ENCODE measurements around the gene SREK1.
"Not testable (repeated sequence)": the region's sequence is repeated elsewhere in the genome, so short reads cannot be mapped to it uniquely, and the experiment has no call there.

The SREK1 gene, protein sequence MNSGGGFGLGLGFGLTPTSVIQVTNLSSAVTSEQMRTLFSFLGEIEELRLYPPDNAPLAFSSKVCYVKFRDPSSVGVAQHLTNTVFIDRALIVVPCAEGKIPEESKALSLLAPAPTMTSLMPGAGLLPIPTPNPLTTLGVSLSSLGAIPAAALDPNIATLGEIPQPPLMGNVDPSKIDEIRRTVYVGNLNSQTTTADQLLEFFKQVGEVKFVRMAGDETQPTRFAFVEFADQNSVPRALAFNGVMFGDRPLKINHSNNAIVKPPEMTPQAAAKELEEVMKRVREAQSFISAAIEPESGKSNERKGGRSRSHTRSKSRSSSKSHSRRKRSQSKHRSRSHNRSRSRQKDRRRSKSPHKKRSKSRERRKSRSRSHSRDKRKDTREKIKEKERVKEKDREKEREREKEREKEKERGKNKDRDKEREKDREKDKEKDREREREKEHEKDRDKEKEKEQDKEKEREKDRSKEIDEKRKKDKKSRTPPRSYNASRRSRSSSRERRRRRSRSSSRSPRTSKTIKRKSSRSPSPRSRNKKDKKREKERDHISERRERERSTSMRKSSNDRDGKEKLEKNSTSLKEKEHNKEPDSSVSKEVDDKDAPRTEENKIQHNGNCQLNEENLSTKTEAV

DNA sequence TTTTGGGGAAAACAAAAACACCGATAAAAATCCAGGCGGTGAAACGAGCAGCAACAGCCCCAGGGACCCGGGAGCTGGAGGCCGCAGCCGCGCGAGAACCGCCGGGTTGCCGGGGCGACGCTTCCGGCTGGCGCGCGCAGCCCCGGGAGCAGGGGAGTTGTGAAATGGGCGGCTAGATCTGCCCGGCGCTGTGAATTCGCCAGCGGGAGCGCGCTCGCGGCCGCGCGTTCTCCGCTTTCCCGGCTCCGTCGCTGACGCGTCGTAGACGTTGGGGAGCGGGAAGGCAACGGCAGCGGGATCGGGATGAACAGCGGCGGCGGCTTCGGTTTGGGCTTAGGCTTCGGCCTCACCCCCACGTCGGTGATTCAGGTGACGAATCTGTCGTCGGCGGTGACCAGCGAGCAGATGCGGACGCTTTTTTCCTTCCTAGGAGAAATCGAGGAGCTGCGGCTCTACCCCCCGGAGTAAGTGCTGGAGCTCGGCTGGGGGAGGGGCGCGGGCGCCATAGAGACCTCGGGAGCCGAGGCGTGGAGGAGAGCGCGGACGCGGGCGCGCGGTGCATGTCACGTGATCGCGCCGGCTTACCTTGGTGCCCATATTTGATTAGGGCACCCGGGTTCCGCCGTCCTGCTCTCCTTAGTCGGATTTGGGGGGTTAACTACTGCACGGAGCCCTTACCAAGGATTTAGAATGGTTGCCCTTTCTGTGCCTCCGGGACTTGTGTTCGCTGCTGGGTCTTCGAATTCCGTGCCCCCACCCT is at the start of gene SREK1:
Gene SREK1, plus strand, starts transcription at position 227 of the 760 bp plus-strand sequence. Its CDS starts 77 bp downstream, at position 304.
- DNase-seq: peak; percentile 63 to 97 (median 88)

DNA sequence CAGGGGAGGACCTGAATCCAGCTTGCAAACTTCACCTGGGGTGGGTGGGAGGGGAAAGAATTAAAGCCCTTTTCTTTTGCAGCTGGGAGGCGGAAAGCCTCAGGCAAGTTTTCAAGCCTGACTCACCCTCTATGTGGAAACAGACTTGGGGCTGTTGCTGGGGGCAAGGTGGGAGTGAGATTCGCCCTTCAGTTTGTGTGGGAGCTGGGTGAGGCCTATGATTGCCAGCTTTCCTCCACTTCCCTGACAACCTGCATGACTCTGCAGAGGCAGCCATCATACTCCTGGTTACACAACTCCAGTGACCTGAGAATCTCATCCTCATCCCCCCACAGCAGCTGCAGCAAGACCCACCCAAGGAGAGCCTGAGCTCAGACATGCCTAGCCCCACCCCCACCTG is 43.2 kb upstream of the SREK1 start:
- DNase-seq: no peak

DNA sequence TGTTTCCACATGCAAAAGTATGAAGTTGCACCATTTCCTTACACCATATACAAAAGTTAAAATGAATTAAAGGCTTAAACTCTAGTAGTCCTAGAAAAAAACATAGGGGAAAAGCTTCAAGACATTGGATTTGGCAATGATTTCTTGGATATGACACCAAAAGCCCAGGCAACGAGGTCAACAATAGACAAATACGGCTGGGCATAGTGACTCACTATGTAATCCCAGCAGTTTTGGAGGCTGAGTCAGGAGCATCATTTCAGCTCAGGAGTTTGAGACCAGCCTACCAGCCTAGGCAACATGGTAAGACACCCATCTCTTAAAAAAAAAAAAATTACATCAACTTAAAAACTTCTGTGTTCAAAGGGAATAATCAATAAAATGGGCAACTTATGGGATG is 30.9 kb upstream of the SREK1 start:
- DNase-seq: no peak

DNA sequence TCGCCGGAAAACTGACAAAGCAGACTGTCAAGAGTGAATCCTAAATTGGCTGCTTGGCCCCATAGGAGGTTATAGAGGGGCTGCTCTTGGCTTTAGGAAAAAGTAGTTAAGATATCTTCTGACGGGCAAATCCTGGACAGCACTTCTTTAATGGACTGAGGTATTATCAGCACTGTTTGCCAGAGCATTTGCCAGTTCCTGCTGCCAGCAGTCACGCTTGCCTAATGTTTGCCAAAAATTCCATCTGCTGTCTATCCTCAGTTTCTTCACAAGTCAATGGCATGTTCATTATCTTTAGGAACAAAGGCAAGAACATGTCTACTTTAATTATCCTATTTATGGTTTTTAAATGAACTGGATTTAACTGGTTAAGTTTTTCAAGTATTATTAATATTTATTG is 25.8 kb upstream of the SREK1 start:
- DNase-seq: no peak

DNA sequence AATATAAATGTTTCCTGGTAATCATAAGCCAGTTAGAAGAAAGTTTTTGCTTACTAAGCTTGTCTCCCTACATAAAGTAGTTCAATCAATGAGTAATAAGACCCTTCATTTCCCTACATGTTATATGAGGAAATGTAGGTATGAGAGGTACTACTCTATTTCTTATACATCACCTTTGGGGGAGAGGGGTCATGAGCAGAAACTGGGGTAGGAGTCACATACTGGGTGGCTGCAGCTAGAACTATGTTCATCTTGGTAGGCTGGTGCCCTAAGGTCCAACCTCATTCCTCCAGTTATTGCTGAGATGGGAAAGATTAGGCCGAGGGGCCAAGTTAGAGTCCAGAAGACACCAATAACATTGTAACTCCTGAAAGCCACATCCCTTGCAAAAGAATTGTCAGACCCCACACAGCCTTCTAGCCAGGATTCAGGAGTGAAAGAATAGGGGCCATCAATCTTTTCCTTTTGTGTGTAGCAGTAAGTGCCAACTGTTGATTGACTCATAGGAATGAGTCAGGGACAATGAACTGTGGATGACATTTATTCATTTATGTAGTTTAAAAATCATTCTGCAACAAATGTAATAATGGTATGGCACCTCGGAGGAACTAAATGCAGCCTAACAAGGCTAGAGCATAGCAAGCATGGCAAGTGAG is 21.6 kb upstream of the SREK1 start:
- no peak for DNase-seq

DNA sequence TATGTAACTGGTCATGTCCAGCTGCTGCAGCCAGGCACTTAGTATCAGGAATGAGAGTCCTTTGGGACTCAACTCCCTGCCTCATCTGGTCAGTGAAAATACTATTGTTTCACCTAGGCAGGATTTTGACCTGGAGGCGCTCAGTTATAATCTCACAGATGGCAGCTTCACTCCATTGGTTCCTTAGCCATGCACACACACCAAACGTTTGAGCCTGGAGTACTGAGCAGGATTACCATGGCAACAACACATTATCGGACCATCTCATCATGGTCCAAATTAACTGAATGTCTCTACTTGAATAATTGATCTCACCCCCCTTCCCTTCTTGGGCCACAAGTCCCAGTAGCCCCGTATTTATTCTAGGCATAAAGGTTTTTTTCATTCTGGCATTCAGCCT is 15.0 kb upstream of the SREK1 start:
- DNase-seq: no peak

DNA sequence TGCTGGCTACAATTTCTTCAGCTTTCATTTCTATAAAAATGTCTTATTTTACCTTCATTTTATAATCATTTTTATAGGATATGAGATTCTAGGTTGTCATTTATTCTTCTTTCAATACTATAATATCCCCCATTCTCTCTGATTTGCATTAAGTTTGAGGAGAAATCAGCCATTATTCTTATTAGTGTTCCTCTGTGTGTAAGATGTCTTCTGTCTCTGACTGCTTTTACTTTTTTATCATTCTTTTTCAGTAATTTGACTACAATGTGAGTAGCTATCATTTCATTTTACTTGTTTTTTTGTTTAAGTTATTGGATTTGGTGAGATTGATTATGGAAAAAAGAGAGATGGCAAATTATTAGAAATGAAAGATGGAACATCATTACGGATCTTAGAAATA is 13.6 kb upstream of the SREK1 start:
- DNase-seq: no peak

DNA sequence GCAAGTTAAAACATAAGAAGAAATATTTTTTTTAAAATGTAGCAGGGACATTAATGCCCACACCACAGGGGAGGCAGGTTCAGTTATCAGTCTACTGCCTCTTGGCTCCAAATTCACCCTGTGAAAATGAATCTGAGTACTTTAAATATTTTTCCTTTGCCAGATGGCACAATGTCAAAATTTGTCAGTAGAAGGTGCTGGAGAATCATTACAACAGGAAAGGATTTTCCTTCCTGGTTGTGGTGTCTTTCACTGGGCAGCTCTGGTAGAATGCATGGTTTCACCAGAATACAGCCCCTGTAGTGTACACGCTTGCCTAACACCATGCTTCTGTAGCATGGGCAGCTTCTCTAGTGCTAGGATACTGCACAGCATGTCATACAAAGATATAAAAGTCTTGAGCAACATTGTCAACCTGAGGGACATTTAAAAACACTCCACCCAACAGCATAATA is 9.7 kb upstream of the SREK1 start:
- DNase-seq: no peak

DNA sequence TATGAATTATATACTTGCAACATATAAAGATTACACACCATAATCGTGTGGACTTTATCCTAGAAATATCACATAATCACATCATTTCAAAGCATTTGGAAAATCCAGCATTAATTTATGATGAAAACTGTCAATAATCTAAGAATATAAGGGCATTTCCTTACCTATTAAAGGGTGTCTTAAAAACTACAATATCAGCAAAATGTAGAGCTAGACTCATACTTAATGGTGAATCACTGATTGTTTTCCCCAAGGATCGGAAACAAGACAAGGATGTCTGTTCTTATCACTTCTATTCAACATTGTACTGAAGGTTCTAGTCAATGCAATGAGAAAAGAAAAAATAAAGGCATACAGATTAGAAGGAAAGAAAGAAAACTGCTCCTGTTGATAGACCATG is 8.0 kb upstream of the SREK1 start:
- DNase-seq: no peak

DNA sequence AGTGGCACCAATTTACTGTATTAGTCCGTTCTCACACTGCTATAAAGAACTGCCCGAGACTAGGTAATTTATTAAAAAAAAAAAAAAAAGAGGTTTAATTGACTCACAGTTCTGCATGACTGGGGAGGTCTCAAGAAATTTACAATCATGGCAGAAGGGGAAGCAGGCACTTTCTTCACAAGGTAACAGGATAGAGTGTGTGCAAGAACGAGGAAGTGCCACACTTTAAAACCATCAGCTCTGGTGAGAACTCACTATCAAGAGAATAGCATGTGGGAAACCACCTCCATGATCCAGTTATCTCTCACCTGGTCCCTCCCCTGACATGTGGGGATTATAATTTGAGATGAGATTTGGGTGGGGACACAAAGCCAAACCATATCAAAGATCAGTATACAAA is 7.2 kb upstream of the SREK1 start:
- DNase-seq: not testable (repeated sequence)

DNA sequence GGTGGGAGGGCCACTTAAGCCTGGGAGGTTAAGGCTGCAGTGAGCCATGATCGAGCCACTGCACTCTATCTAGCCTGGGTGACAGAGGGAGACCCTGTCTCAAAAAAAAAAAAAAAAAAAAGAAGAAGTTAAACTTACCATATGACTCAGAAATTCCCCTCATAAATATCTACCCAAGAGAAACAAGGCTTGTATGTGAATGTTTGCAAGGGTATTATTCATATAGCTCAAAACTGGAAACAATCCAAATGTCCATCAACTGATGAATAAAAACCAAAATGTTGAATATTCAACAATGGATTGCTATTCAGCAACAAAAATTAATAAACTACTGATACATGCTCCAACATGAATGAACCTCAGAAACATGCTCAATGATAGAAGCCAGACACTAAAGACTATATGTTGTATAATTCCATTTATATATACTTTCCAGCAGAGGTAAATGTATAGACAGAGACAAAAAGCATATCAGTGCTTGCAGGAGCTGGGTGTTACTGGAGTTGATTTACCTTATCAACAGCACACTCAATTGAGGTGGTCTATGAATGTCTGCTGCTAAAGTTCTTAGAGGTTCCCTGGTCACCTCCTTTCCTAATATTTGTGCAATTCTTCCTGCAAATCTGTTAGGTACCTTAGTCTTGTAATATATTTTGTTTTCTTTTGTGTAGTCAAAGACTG is 5.3 kb upstream of the SREK1 start:
- DNase-seq: no peak

DNA sequence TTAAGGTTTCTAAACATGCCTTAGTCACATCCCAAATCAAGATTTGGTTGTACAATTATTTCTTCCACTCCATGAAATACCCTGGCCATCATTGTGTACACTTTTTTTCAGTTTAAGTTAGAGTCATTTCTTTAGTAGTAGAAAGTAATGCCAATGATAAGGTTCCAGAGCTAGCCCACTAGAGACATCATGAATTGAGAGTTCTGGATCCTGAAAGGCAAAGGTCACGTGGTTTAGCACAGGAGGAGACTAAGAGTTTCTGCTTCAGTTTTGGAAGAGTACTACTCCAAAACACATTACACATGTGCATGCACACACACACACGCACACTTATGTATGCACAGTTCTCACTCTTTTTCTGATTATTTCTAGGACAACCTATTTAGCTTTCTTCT is 4.8 kb upstream of the SREK1 start:
- DNase-seq: no peak

DNA sequence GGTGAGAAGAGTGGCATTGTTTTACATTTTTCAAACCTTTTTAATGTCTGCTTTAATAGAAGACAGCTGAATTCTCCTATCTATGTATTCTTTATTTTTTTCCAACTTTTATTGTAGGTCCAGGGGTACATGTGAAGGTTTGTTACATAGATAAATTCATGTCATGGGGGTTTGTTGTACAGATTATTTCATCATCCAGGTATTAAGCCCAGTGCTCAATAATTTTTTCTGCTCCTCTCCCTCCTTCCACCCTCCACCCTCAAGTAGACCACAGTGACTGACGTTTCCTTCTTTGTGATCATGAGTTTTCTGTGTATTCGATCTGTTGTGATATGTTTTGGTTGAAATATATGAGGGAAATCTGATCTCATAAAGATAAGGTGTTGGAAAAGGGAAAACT is 1.7 kb upstream of the SREK1 start:
- DNase-seq: no peak

DNA sequence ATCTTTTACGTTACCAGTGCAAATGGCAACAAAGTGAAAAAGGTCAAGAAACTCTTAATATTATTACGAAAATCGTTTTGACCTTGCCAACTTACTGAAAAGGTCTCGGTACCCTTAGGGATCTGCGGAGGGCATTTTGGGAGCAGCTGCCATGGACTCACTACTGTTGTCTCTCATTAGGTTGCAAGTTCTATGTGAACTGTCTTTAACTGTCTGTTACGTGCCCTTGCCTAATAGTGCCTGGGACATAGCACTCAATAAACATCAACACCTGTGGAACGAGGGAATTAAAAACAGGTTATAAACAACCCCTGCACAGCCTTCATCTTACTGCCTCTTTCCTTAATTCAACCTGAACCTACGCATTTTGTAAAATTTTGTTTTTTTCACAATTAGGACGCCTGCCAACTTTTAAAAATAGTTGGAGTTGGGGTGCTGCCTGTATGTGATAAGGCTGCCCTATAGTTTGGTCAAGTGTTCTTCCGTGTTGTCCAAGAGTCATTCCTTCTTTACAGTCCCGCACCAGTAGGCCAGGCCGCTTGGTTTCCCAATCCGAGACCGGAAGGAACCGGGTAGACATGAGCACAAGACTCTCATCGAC is 527 bp upstream of the SREK1 start:
- DNase-seq: peak in 2 of 51 donors; percentile 10 to 11

DNA sequence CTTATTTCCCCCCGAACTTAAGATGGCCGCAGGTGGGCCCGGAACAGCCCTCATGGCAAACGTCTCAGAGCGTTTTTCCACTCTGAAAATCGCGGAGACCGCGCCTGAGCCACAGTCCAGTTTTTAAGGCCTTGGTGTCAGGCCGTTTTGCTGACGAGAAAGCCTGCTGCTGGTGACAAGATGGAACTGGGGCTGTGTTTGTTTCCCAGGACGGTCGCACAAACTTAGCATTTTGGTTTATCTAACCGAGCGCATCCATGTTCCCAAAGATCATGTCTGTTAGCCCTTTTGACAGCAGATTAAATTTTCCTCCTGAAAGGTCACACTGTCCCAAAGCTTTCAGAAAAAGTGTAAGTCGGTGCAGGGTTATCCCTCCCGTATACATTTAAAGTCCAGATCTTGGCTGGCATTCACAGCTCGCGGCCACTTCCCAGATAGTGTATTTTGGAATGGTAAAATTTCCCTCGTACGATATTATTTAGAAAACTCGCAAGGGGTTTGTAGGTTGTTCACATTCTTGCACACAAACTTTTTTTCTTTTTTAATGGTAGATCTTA is 812 bp downstream of the SREK1 start:
- DNase-seq: peak in 24 of 51 donors; percentile 11 to 96 (median 68)

DNA sequence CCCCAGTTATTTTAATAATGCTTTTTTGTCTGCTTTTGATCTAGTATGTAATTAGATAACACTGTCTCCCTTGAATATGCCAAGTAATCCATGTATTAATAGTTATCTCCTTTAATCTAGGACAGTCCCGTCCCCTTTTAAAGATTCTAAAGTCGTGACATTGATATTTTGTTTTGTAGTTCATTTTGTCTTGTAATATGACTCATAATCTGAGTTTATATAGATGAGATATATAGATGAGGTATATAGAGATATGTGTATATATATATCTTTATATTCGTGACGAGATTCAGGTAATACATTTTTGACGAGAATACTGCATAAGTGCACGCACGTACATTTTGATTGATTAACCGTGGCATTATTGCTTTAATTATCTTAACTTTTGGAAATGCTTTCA is 1.6 kb downstream of the SREK1 start:
- DNase-seq: no peak

DNA sequence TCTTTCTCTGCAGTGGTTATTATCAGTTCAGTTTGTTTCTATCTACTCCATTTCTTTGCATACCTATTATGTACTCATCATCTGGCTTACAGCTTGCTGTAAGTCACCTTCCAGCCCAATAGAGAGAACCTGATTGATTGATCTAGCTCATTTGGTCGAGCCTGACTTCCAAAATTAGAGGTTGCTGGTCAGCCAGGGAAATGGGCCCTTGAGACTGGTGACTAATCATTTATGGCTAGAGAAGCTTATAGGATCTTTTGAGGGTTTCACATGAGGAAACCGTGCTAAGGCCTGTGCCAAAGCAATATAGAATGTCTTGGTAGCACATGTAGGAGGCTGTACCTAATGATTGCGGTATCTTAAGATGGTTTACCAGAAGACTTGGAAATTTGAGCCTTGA is 5.8 kb downstream of the SREK1 start:
- DNase-seq: no peak

DNA sequence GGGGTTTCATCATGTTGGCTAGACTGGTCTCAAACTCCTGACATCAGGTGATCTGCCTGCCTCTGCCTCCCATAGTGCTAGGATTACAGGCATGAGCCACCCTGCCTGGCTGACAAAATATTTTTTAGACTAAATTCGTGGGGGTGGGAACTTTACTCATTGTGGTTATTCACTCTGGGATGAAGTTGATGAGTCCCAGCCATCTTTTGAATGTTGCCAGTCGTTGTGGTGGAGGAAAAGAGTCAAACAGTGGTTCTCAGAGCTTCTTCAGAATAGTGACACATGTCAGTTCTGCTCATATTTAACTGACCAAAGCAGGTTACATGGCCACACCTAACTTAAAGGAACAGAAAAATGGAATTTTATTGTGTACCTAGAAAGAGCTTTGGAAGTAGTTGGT is 6.9 kb downstream of the SREK1 start:
- DNase-seq: no peak

DNA sequence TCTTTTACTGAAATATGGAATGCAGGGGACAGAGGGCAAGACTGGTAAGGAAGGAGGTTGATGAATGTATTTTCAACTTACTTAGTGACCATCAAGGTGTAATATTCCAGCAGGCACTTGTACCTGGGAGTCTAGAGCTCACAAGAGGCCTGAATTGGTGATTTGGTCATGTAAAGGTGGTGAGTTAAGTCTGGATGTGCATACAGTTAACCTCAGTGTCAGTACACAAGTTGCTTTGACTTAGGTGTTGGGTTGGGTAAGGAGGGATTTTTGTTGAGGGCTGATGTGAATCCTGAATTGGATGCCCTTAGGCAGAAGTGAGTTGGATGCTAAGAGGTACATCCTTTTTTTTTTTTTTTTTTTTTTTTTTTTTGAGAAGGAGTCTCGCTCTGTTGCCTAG is 7.4 kb downstream of the SREK1 start:
- no peak for DNase-seq

DNA sequence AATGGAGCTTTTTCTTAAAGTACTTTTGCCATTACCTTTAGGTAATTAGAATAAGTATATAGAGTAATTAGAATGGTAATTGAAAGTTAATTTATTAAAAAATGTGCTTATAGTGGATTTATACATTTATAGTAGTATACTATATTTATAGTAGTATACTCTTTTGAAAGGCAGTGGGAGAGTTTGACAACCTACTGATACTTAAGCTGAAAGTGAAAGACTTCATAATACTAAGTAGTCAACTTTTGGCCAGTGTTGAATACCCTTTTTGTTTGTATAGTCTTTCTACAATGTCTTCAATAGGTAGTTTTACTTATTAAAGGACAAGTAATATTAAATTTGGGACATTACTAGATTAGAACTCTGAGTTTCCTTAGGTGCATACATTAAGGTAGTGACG is 12.9 kb downstream of the SREK1 start:
- no peak for DNase-seq

DNA sequence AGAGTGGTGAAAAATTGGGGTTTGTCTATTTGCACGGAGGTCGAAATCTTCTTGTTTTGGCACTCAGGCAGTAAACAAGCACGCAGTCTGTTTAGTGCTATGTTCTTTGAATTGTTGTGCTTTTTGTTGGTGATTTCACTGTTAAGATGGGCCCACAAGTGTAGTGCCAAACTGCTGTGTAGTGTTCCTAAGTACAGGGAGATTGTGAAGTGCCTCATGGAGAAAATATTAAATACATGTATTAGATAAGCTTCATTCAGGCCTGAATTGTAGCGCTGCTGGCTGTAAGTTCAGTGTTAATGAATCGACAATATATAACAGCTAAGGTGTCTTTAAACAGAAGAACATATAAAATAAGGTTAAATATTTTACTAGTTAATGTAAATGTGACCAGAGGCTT is 17.3 kb downstream of the SREK1 start:
- DNase-seq: no peak

Measured in hypothalamus (tissue), 51 donors.